ENCODE results near the gene DMAC2L.

The DMAC2L gene

DNA sequence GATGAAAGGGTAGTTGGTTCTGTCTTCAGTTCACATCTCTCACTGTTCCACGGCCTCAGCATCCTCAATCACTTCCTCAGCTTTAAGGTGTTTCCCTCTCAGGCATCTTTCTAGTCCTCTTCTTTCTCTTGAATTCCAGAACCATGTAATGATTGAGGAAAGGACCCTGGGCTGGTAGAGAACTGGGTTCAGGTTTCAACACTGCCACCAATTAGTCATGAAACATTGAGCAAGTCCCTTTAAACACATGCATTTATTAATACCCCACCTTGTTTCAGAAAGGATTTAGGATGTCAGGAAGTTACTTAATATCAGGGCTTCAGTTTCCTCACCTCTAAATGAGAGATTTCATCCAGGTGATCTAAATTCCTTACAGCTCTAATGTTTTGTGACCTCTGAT lies 7.2 kb downstream of the DMAC2L start:
- no peaks in the 10 kb centered on the region for H3K36me3 ChIP-seq (ENCODE audit: insufficient read depth)
- no peak overlapping the region for H3K27ac ChIP-seq
- H4K20me1 ChIP-seq (ENCODE audit: insufficient read depth) = no peaks in the 10 kb centered on the region
- no peaks in the 10 kb centered on the region for H3K79me2 ChIP-seq (ENCODE audit: insufficient read depth, low read depth)
- H3K9ac ChIP-seq = no peak overlapping the region
- no peak overlapping the region for H2AFZ ChIP-seq (ENCODE audit: low read depth)
- TF ChIP-seq, protein P1, sequence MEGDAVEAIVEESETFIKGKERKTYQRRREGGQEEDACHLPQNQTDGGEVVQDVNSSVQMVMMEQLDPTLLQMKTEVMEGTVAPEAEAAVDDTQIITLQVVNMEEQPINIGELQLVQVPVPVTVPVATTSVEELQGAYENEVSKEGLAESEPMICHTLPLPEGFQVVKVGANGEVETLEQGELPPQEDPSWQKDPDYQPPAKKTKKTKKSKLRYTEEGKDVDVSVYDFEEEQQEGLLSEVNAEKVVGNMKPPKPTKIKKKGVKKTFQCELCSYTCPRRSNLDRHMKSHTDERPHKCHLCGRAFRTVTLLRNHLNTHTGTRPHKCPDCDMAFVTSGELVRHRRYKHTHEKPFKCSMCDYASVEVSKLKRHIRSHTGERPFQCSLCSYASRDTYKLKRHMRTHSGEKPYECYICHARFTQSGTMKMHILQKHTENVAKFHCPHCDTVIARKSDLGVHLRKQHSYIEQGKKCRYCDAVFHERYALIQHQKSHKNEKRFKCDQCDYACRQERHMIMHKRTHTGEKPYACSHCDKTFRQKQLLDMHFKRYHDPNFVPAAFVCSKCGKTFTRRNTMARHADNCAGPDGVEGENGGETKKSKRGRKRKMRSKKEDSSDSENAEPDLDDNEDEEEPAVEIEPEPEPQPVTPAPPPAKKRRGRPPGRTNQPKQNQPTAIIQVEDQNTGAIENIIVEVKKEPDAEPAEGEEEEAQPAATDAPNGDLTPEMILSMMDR (conservative IDR thresholded peaks at IDR 0.05; ENCODE audit: low read depth, low read length) = no peak
- no peaks in the 10 kb centered on the region for H3K27me3 ChIP-seq (ENCODE audit: insufficient read depth, low read depth)
- H3K4me1 ChIP-seq (ENCODE audit: low read depth, poor library complexity, severe bottlenecking) = peaks cover 23% of the 10 kb centered on the region
- H3K4me3 ChIP-seq (IDR thresholded peaks at IDR 0.05; ENCODE audit: insufficient read depth, low read depth, low read length) = no peak overlapping the region
- peak overlapping the region; percentile 39; the same call in 1 of the 2 replicates for H3K4me2 ChIP-seq

DNA sequence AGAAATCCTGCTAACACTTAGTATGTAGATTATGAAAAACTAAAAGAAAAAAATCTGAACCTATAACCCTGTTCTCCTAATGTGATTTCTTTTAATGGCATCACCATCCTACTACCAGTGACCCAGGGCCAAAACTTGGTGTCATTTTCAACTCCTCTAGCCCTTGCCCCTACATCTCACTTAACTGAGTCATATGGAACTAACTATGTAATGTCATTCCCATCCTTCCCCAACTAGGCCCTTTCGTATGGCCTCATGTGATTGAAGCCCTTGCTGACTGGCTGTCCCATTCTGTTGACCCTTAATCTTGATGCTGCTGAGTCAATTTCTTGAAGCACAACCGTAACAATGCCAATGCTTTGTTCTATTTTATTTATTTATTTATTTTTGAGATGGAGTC lies 7.6 kb downstream of the DMAC2L start:
- no peak overlapping the region for H3K9ac ChIP-seq
- H3K27me3 ChIP-seq (ENCODE audit: insufficient read depth, low read depth) = no peaks in the 10 kb centered on the region
- H3K4me2 ChIP-seq = peak overlapping the region; percentile 39; the same call in 1 of the 2 replicates
- no peak overlapping the region for H2AFZ ChIP-seq (ENCODE audit: low read depth)
- TF ChIP-seq, protein P1 (conservative IDR thresholded peaks at IDR 0.05; ENCODE audit: low read depth, low read length) = no peak
- no peaks in the 10 kb centered on the region for H3K79me2 ChIP-seq (ENCODE audit: insufficient read depth, low read depth)
- H4K20me1 ChIP-seq (ENCODE audit: insufficient read depth) = no peaks in the 10 kb centered on the region
- H3K4me1 ChIP-seq (ENCODE audit: low read depth, poor library complexity, severe bottlenecking) = peaks cover 23% of the 10 kb centered on the region
- H3K4me3 ChIP-seq (IDR thresholded peaks at IDR 0.05; ENCODE audit: insufficient read depth, low read depth, low read length) = no peak overlapping the region
- no peaks in the 10 kb centered on the region for H3K36me3 ChIP-seq (ENCODE audit: insufficient read depth)
- no peak overlapping the region for H3K27ac ChIP-seq

DNA sequence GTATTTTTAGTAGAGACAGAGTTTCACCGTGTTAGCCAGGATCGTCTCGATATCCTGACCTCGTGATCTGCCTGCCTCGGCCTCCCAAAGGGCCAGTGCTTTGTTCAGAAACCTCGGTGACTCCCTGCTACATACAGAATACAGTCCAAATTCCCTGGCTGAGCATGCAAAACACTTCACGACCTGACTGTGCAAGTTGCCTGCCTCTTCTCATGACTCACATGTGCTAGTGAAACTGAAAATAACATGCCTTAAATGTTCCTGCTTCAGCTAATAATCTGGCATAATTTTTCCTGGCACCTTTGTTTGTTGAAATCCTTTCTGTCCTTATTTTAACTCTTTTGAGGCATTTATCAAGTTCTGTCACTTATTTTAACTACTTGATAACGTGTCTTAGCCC lies 8.2 kb downstream of the DMAC2L start:
- Histone ChIP-seq H3K36me3 (ENCODE audit: insufficient read depth) (no peaks in the 10 kb centered on the region), H3K79me2 (ENCODE audit: insufficient read depth, low read depth) (no peaks in the 10 kb centered on the region), H3K27ac (peak overlapping the region; percentile 47; the same call in 1 of the 2 replicates), H3K4me1 (ENCODE audit: low read depth, poor library complexity, severe bottlenecking) (peaks cover 23% of the 10 kb centered on the region), H3K27me3 (ENCODE audit: insufficient read depth, low read depth) (no peaks in the 10 kb centered on the region), H3K4me3 (IDR thresholded peaks at IDR 0.05; ENCODE audit: insufficient read depth, low read depth, low read length) (no peak overlapping the region), H3K9ac (peak overlapping the region; percentile 35; the same call in 1 of the 2 replicates), H3K4me2 (peak overlapping the region; percentile 56), H2AFZ (ENCODE audit: low read depth) (no peak overlapping the region), H4K20me1 (ENCODE audit: insufficient read depth) (no peaks in the 10 kb centered on the region)
- TF ChIP-seq, protein P1 (conservative IDR thresholded peaks at IDR 0.05; ENCODE audit: low read depth, low read length) = no peak

DNA sequence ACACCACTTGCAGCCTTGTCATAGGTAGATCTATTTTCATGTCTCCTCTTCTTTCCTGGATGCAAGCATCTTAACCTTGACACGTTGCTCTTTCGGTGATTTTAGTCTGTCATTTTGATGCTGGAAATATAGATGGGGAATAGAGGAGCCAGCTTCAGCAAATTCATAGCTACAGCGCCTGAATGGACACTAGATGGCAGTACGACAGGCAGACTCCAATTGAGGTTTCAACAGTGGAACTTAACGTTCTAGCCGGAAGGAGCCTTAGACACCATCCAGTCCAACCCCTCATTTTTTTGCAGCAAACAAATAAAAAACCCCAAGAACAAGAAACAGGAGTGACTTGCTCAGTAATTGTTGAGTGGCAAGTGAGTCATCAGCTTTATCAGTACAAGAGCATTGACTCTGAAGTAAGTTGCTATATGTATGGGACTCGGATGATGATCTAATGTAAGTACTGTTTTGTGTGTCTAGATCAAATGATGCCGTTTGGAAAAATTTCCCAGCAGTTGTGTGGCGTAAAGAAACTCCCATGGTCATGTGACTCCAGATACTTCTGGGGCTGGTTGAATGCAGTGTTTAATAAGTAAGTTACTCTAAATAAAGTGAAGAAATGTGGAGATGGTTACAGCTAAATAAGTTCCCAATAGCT lies 9.0 kb downstream of the DMAC2L start:
- Histone ChIP-seq H3K9ac (no peak overlapping the region), H3K27me3 (ENCODE audit: insufficient read depth, low read depth) (no peaks in the 10 kb centered on the region), H3K4me2 (peak overlapping the region; percentile 56), H3K36me3 (ENCODE audit: insufficient read depth) (no peaks in the 10 kb centered on the region), H3K4me3 (IDR thresholded peaks at IDR 0.05; ENCODE audit: insufficient read depth, low read depth, low read length) (no peak overlapping the region), H3K27ac (peak overlapping the region; percentile 47; the same call in 1 of the 2 replicates), H3K4me1 (ENCODE audit: low read depth, poor library complexity, severe bottlenecking) (peaks cover 23% of the 10 kb centered on the region), H4K20me1 (ENCODE audit: insufficient read depth) (no peaks in the 10 kb centered on the region), H3K79me2 (ENCODE audit: insufficient read depth, low read depth) (no peaks in the 10 kb centered on the region), H2AFZ (ENCODE audit: low read depth) (peak overlapping the region; percentile 23; the same call in 1 of the 2 replicates)
- TF ChIP-seq, protein P1 (conservative IDR thresholded peaks at IDR 0.05; ENCODE audit: low read depth, low read length) = peak; percentile 75

All from KMS-11 (cell line).